HepG2 (cell line): Measurements from ENCODE around the gene SGPP1. TPM values are rescaled to one million over a fixed set of nuclear protein-coding genes. Genes with fewer than 3 reads are reported as not detected.

Experiments
- ATAC-seq: fragments of 200-7000 bp; cut with Tn5 transposase; 3 replicates; pipeline ENCODE4 v1.9.1; 2020; ENCODE audit warnings: mild to moderate bottlenecking, moderate library complexity
- BruUV-seq: library from RNA; stranded (reverse); fragments of 400-500 nt; replicated peaks from 2 replicates; lab custom pipeline; 2021; lab: Mats Ljungman, UMichigan
- CTCF ChIA-PET: fragments of 300-600 bp; formaldehyde crosslinking; extraction: SDS; loops from one replicate; lab custom pipeline; 2021; ENCODE audit warnings: low total read pairs, inconsistent platforms, low intra/inter-chr PET ratio; lab: Yijun Ruan, JAX
- POLR2A ChIA-PET: fragments of 350-600 bp; sonication (Branson Sonifier 250); formaldehyde crosslinking; loops from one replicate; lab custom pipeline; 2020; ENCODE audit warnings: antibody characterized with exemption, inconsistent platforms; lab: Yijun Ruan, JAX
- DNase-seq: peaks from one replicate; pipeline ENCODE4 v3.0.0-alpha.2; 2015; ENCODE audit warnings: low spot score
- FAIRE-seq: peaks from 3 replicates; lab custom pipeline; 2011; peaks lifted over from hg19 to GRCh38; lab: Jason Lieb, UNC
- H2AFZ ChIP-seq: one replicate; pipeline ENCODE4 v1.6.1; 2011; ENCODE audit warnings: low read length, inconsistent platforms
- H3K27ac ChIP-seq: fragments of 300-600 bp; 3 replicates; pipeline ENCODE4 v1.8.0; 2011; ENCODE audit warnings: mixed run types, mild to moderate bottlenecking, mixed read lengths, low read length, inconsistent platforms; ENCODE audit not compliant: insufficient read depth; ENCODE audit errors: extremely low read length
- H3K27me3 ChIP-seq, 2 experiments: fragments of 200-600 bp in 1 of 2; 2 replicates in 1 of 2; 3 replicates in 1 of 2; pipeline versions ENCODE4 v1.6.0 to v1.8.0; 2011; ENCODE audit warnings: low read length in 2 of 2, mild to moderate bottlenecking in 2 of 2, moderate library complexity in 2 of 2, inconsistent platforms in 1 of 2; ENCODE audit not compliant: insufficient read depth in 2 of 2, control insufficient read depth in 1 of 2
- H3K36me3 ChIP-seq, 2 experiments: fragments of 200-600 bp in 1 of 2; replicated peaks in 1 of 2; 2 replicates in 1 of 2; 3 replicates in 1 of 2; pipeline versions ENCODE4 v1.5.1 to v1.8.0; 2011; ENCODE audit warnings: low read length in 2 of 2, inconsistent platforms in 1 of 2; ENCODE audit not compliant: insufficient read depth in 2 of 2, control insufficient read depth in 1 of 2
- H3K4me1 ChIP-seq: 2 replicates; pipeline ENCODE4 v1.5.1; 2012; ENCODE audit warnings: low read length, inconsistent platforms; ENCODE audit not compliant: insufficient read depth
- H3K4me2 ChIP-seq: 2 replicates; pipeline ENCODE4 v1.6.0; 2011; ENCODE audit warnings: low read depth, low read length, inconsistent platforms
- H3K4me3 ChIP-seq, 3 experiments: fragments of 200-600 bp in 1 of 3; sonication (generic), shearing (Covaris generic) in 1 of 3; replicated peaks in 1 of 3; 2 replicates each; pipeline ENCODE4 v1.5.1; 2011 to 2016; ENCODE audit warnings: low read length in 3 of 3, inconsistent platforms in 2 of 3, low read depth in 2 of 3, mild to moderate bottlenecking in 2 of 3, control low read depth in 1 of 3, mixed read lengths in 1 of 3; ENCODE audit not compliant: insufficient read depth in 1 of 3
- H3K79me2 ChIP-seq: one replicate; pipeline ENCODE4 v1.6.1; 2011; ENCODE audit warnings: low read length, inconsistent platforms; ENCODE audit not compliant: insufficient read depth
- H3K9ac ChIP-seq: 2 replicates; pipeline ENCODE4 v1.6.0; 2011; ENCODE audit warnings: mild to moderate bottlenecking, low read depth, low read length, inconsistent platforms; ENCODE audit not compliant: insufficient read depth
- H3K9me3 ChIP-seq: 2 replicates; pipeline ENCODE4 v1.5.1; 2012; ENCODE audit warnings: mild to moderate bottlenecking, low read length
- H4K20me1 ChIP-seq: 2 replicates; pipeline ENCODE4 v1.6.0; 2011; ENCODE audit warnings: inconsistent platforms, mild to moderate bottlenecking, low read length, moderate library complexity; ENCODE audit not compliant: insufficient read depth
- ARID2 ChIP-seq: sonication (generic); formaldehyde crosslinking; IDR thresholded peaks from 2 replicates; pipeline ENCODE4 v1.8.1; 2022; ENCODE audit warnings: mild to moderate bottlenecking, missing genetic modification reagents, borderline replicate concordance
- ARNT ChIP-seq: fragments of 450-650 bp; IDR thresholded peaks from 2 replicates; pipeline ENCODE4 v1.6.1; 2017
- CCAR2 ChIP-seq: fragments of 200-400 bp; formaldehyde crosslinking; optimal IDR thresholded peaks from 2 replicates; pipeline ENCODE3; 2018; ENCODE audit warnings: low read depth, mild to moderate bottlenecking, low read length, moderate library complexity
- CREBL2 ChIP-seq: sonication (generic); formaldehyde crosslinking; IDR thresholded peaks from 2 replicates; pipeline ENCODE4 v1.8.1; 2023; ENCODE audit warnings: missing genetic modification reagents, mild to moderate bottlenecking, borderline replicate concordance
- JUNB ChIP-seq: sonication (generic); formaldehyde crosslinking; IDR thresholded peaks from 2 replicates; pipeline ENCODE4 v1.8.0; 2022; ENCODE audit warnings: missing genetic modification reagents, mild to moderate bottlenecking, borderline replicate concordance
- NPAS2 ChIP-seq: sonication (generic); formaldehyde crosslinking; IDR thresholded peaks from 2 replicates; pipeline ENCODE4 v1.8.0; 2022; ENCODE audit warnings: mild to moderate bottlenecking, missing genetic modification reagents, borderline replicate concordance
- RFXAP ChIP-seq: sonication (generic); formaldehyde crosslinking; IDR thresholded peaks from 2 replicates; pipeline ENCODE4 v1.4.0; 2020; ENCODE audit warnings: missing genetic modification reagents, borderline replicate concordance
- YEATS4 ChIP-seq: sonication (generic); formaldehyde crosslinking; IDR thresholded peaks from 2 replicates; pipeline ENCODE4 v1.4.0; 2020; ENCODE audit warnings: missing genetic modification reagents, borderline replicate concordance
- ZBTB2 ChIP-seq: sonication (generic); formaldehyde crosslinking; IDR thresholded peaks from 2 replicates; pipeline ENCODE4 v1.8.0; 2022; ENCODE audit warnings: low read depth, missing genetic modification reagents
- ZBTB39 ChIP-seq: sonication (generic); formaldehyde crosslinking; IDR thresholded peaks from 2 replicates; pipeline ENCODE4 v1.5.0; 2020; ENCODE audit warnings: missing genetic modification reagents
- ZFP1 ChIP-seq: IDR thresholded peaks from 2 replicates; pipeline ENCODE4 v1.6.1; 2016
- ZNF557 ChIP-seq: sonication (generic); formaldehyde crosslinking; IDR thresholded peaks from 2 replicates; pipeline ENCODE4 v1.4.0; 2020; ENCODE audit warnings: missing genetic modification reagents
- ZNF670 ChIP-seq: sonication (generic); formaldehyde crosslinking; IDR thresholded peaks from 2 replicates; pipeline ENCODE4 v1.8.0; 2022; ENCODE audit warnings: mild to moderate bottlenecking, missing genetic modification reagents, borderline replicate concordance
- ZNF687 ChIP-seq: sonication (generic); formaldehyde crosslinking; IDR thresholded peaks from 2 replicates; pipeline ENCODE4 v1.5.1; 2020; ENCODE audit warnings: mild to moderate bottlenecking, missing genetic modification reagents, moderate library complexity
- ZNF776 ChIP-seq: sonication (generic); formaldehyde crosslinking; IDR thresholded peaks from 2 replicates; pipeline ENCODE4 v1.4.0; 2020; ENCODE audit warnings: mild to moderate bottlenecking, missing genetic modification reagents
- WGBS: methylation state at CpG from one replicate; pipeline ENCODE4 v1.1.6; 2017; ENCODE audit warnings: low lambda C conversion rate; 5-methylcytosine and 5-hydroxymethylcytosine counted together
- in situ Hi-C: cut with HindIII; loops from 2 replicates; pipeline ENCODE4 v1.10.0; 2017; ENCODE audit warnings: low pct_unique_long_range_greater_than_20kb; ENCODE audit not compliant: extremely low pct_ligation_motif_present
- intact Hi-C: fragments of 100-400 bp; cut with micrococcal nuclease; formaldehyde crosslinking; loops from one replicate; pipeline ENCODE4 v1.10.0; 2022; ENCODE audit not compliant: unreplicated experiment
- polyA plus RNA-seq, 8 experiments: library from polyadenylated mRNA; depleted of rRNA in 3 of 8; stranded (reverse) in 7 of 8; unstranded in 1 of 8; fragments of >200 nt; fragmentation: Illumina TruSeq in 4 of 8; extraction: Trizol in 4 of 8; gene quantifications; 2 replicates each; pipeline versions ENCODE4 v1.2.1 to v1.2.3, GENCODE V29; 2011 to 2016; ENCODE audit warnings: low read depth in 4 of 8, missing spikeins in 1 of 8, mixed read lengths in 1 of 8; ENCODE audit not compliant: insufficient read depth in 1 of 8
- total RNA-seq, 5 experiments: library from RNA; depleted of rRNA; stranded (reverse); fragments of >200 nt; fragmentation: Illumina TruSeq; extraction: Trizol; gene quantifications; 2 replicates each; pipeline ENCODE4 v1.2.3, GENCODE V29; 2016; ENCODE audit warnings: low read depth in 1 of 5

SGPP1 gene
- total and polyA plus RNA-seq, 2 of the 13 experiments (the other 11 are each of a cell fraction or from before 2014, with no cell fraction given): 6.4 to 6.8 TPM

GRCh38 chr14:63650256-63650952, 77.5 kb downstream of the SGPP1 start (continued):
- TF ChIP-seq JUNB: no peak
- no peak for TF ChIP-seq ZBTB2
- TF ChIP-seq RFXAP (CRISPR knock-in tag): no peak
- no peak for TF ChIP-seq ZBTB39 (CRISPR knock-in tag)
- TF ChIP-seq ZFP1 (CRISPR knock-in tag): no peak
- no peak for TF ChIP-seq YEATS4

- Histone ChIP-seq H4K20me1 (no peaks in the 10 kb centered on the region), H3K9ac (no peak overlapping the region), H3K4me1 (peaks cover 12% of the 10 kb centered on the region; the same call in 1 of the 2 replicates), H2AFZ (no peak overlapping the region), H3K9me3 (no peaks in the 10 kb centered on the region), H3K36me3 (no peaks in the 10 kb centered on the region), H3K27me3 (no peaks in the 10 kb centered on the region), H3K27ac (no peak overlapping the region), H3K4me2 (no peak overlapping the region), H3K4me3 (no peak overlapping the region), H3K79me2 (no peaks in the 10 kb centered on the region)
- in situ Hi-C loops (no loop called here), intact Hi-C loops (no loop called here)
- BruUV-seq: no TSS peak
- DNase-seq (no peak), FAIRE-seq (no peak), ATAC-seq (no peak)
- WGBS: 80% methylated on average over 5 of the region's 6 CpGs
- TF ChIP-seq ZNF776 (CRISPR knock-in tag) (no peak), ARNT (no peak), ZNF687 (no peak), ZNF670 (CRISPR knock-in tag) (no peak), NPAS2 (CRISPR knock-in tag) (no peak), CREBL2 (no peak), ZNF557 (CRISPR knock-in tag) (no peak), ARID2 (no peak), CCAR2 (no peak)
- POLR2A ChIA-PET: no interaction called here
- CTCF ChIA-PET: no interaction called here
Measured at GRCh38 chr14:63647696-63648410, 80.0 kb downstream of the SGPP1 start.
